HepG2 (cell line): ENCODE measurements around the gene SLC16A6. TPM values are rescaled to one million over a fixed set of nuclear protein-coding genes. Genes with fewer than 3 reads are reported as not detected.

Source experiments
- ARID2 ChIP-seq: sonication (generic); formaldehyde crosslinking; IDR thresholded peaks from 2 replicates; pipeline ENCODE4 v1.8.1; 2022; ENCODE audit warnings: mild to moderate bottlenecking, missing genetic modification reagents, borderline replicate concordance
- ARNT2 ChIP-seq: sonication (generic); formaldehyde crosslinking; IDR thresholded peaks from 2 replicates; pipeline ENCODE4 v1.8.0; 2022; ENCODE audit warnings: mild to moderate bottlenecking, low read depth, missing genetic modification reagents, moderate library complexity
- ATF4 ChIP-seq, 2 experiments: fragments of 450-650 bp in 1 of 2; sonication (generic) in 1 of 2; formaldehyde crosslinking; IDR thresholded peaks; 2 replicates each; pipeline versions ENCODE4 v1.5.0 to v1.8.0; 2020 to 2022; ENCODE audit warnings: mild to moderate bottlenecking in 1 of 2, missing genetic modification reagents in 1 of 2
- BCLAF1 ChIP-seq: fragments of 450-650 bp; IDR thresholded peaks from 2 replicates; pipeline ENCODE4 v1.6.1; 2017; ENCODE audit warnings: mild to moderate bottlenecking
- CBX1 ChIP-seq: IDR thresholded peaks from one replicate; pipeline ENCODE4 v1.6.1; 2016; ENCODE audit warnings: antibody characterized with exemption, low read depth
- DMAP1 ChIP-seq: IDR thresholded peaks from 2 replicates; pipeline ENCODE4 v1.6.1; 2016
- E2F5 ChIP-seq: sonication (generic); formaldehyde crosslinking; conservative IDR thresholded peaks from 2 replicates; pipeline ENCODE4 v1.4.0; 2020; ENCODE audit warnings: missing genetic modification reagents
- GRHL1 ChIP-seq: sonication (generic); formaldehyde crosslinking; conservative IDR thresholded peaks from 2 replicates; pipeline ENCODE4 v1.8.0; 2022; ENCODE audit warnings: missing genetic modification reagents
- HHEX ChIP-seq: IDR thresholded peaks from 2 replicates; pipeline ENCODE4 v1.6.1; 2016; ENCODE audit warnings: control low read depth
- KMT2A ChIP-seq: sonication (generic); formaldehyde crosslinking; IDR thresholded peaks from 2 replicates; pipeline ENCODE4 v1.4.0; 2020; ENCODE audit warnings: missing genetic modification reagents
- MXI1 ChIP-seq: IDR thresholded peaks from 3 replicates; pipeline ENCODE4 v1.6.1; 2012; ENCODE audit warnings: low read depth, low read length, inconsistent platforms, borderline replicate concordance
- PRMT3 ChIP-seq: sonication (generic); formaldehyde crosslinking; IDR thresholded peaks from 2 replicates; pipeline ENCODE4 v1.8.1; 2022; ENCODE audit warnings: low read depth, mild to moderate bottlenecking, moderate library complexity, missing genetic modification reagents, borderline replicate concordance
- SIX4 ChIP-seq: sonication (generic); formaldehyde crosslinking; IDR thresholded peaks from 2 replicates; pipeline ENCODE4 v1.4.0; 2020; ENCODE audit warnings: missing genetic modification reagents
- SRSF1 ChIP-seq: fragments of 200-400 bp; formaldehyde crosslinking; optimal IDR thresholded peaks from 2 replicates; pipeline ENCODE3; 2017; ENCODE audit warnings: mild to moderate bottlenecking, low read depth, low read length, moderate library complexity
- ZC3H4 ChIP-seq: sonication (generic); formaldehyde crosslinking; IDR thresholded peaks from 2 replicates; pipeline ENCODE4 v1.4.0; 2020; ENCODE audit warnings: missing genetic modification reagents, borderline replicate concordance
- ZFX ChIP-seq: sonication (generic); formaldehyde crosslinking; IDR thresholded peaks from 2 replicates; pipeline ENCODE4 v1.4.0; 2020; ENCODE audit warnings: mild to moderate bottlenecking, low read depth, missing genetic modification reagents, moderate library complexity
- ZNF17 ChIP-seq: sonication (generic); formaldehyde crosslinking; IDR thresholded peaks from 2 replicates; pipeline ENCODE4 v1.5.0; 2020; ENCODE audit warnings: mild to moderate bottlenecking, missing genetic modification reagents
- ZNF235 ChIP-seq: sonication (generic); formaldehyde crosslinking; IDR thresholded peaks from 2 replicates; pipeline ENCODE4 v1.8.1; 2023; ENCODE audit warnings: mild to moderate bottlenecking, missing genetic modification reagents, borderline replicate concordance
- ZNF33B ChIP-seq: sonication (generic); formaldehyde crosslinking; IDR thresholded peaks from 2 replicates; pipeline ENCODE4 v1.5.1; 2020; ENCODE audit warnings: mild to moderate bottlenecking, missing genetic modification reagents
- ZNF576 ChIP-seq: sonication (generic); formaldehyde crosslinking; IDR thresholded peaks from 2 replicates; pipeline ENCODE4 v1.4.0; 2020; ENCODE audit warnings: mild to moderate bottlenecking, missing genetic modification reagents
- ZNF577 ChIP-seq: sonication (generic); formaldehyde crosslinking; IDR thresholded peaks from 2 replicates; pipeline ENCODE4 v1.4.0; 2020; ENCODE audit warnings: mild to moderate bottlenecking, low read depth, missing genetic modification reagents, borderline replicate concordance
- polyA plus RNA-seq, 8 experiments: library from polyadenylated mRNA; depleted of rRNA in 3 of 8; stranded (reverse) in 7 of 8; unstranded in 1 of 8; fragments of >200 nt; fragmentation: Illumina TruSeq in 4 of 8; extraction: Trizol in 4 of 8; gene quantifications; 2 replicates each; pipeline versions ENCODE4 v1.2.1 to v1.2.3, GENCODE V29; 2011 to 2016; ENCODE audit warnings: low read depth in 4 of 8, missing spikeins in 1 of 8, mixed read lengths in 1 of 8; ENCODE audit not compliant: insufficient read depth in 1 of 8
- total RNA-seq, 5 experiments: library from RNA; depleted of rRNA; stranded (reverse); fragments of >200 nt; fragmentation: Illumina TruSeq; extraction: Trizol; gene quantifications; 2 replicates each; pipeline ENCODE4 v1.2.3, GENCODE V29; 2016; ENCODE audit warnings: low read depth in 1 of 5

Gene SLC16A6
- total and polyA plus RNA-seq, 2 of the 13 experiments (the other 11 are each of a cell fraction or from before 2014, with no cell fraction given): 1.1 to 44.7 TPM

- TF ChIP-seq BCLAF1: no peak
- no peak for TF ChIP-seq E2F5
- TF ChIP-seq CBX1: peak; percentile 27
- TF ChIP-seq ZFX (CRISPR knock-in tag): peak; percentile 64
- peak in 1 of 2 experiments; percentile 61; a peak in 2 of 4 replicates for TF ChIP-seq ATF4 (CRISPR knock-in tag; IDR thresholded peaks at IDR 0.05)
- no peak for TF ChIP-seq ZNF576 (CRISPR knock-in tag)
- TF ChIP-seq ZNF577 (CRISPR knock-in tag): 0 out of 2 replicates have a peak, but pooled peaks have one; percentile 27
- no peak for TF ChIP-seq ZNF235 (CRISPR knock-in tag)
- TF ChIP-seq KMT2A (CRISPR knock-in tag): peak; percentile 75; the same call in 1 of the 2 replicates
- peak; percentile 63; the same call in 1 of the 2 replicates for TF ChIP-seq DMAP1 (CRISPR knock-in tag)
- peak; percentile 47; the same call in 1 of the 2 replicates for TF ChIP-seq ARID2 (CRISPR knock-in tag)
- TF ChIP-seq ZC3H4 (CRISPR knock-in tag): peak; percentile 91
- TF ChIP-seq ZNF17 (CRISPR knock-in tag): no peak
- no peak for TF ChIP-seq HHEX (CRISPR knock-in tag)
- TF ChIP-seq GRHL1 (CRISPR knock-in tag): no peak
- TF ChIP-seq ARNT2: peak; percentile 23; the same call in 1 of the 2 replicates
- TF ChIP-seq MXI1: peak; percentile 33; the same call in 1 of the 3 replicates
- no peak for TF ChIP-seq SRSF1
- no peak for TF ChIP-seq ZNF33B
- TF ChIP-seq SIX4: no peak
- peak; percentile 39; the same call in 1 of the 2 replicates for TF ChIP-seq PRMT3 (CRISPR knock-in tag)
Observed at GRCh38 chr17:68291836-68292688, 1.1 kb upstream of the SLC16A6 start (continued).
